ENCODE measurements around the gene TANGO2.

TANGO2 gene

DNA sequence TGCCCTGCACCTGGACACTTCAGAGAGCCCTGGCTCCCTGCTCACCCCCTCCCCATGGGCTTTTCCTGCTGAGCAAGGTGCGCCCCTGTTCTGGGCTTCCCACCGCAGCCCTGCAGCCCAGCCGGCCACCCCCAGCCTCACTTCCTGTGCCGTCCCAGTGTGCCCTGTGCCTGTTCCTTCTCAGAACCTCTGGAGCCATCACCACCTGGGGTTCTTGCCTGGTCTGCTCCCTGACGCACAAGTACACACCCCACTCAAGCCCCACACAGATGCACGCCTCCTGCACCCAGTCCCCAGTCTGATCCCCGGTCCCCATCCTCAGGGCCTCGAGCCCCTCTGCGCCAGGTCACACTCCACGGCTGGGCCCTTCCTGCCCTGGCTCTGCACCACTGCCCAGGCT is 35.3 kb downstream of the TANGO2 start:
- DNase-seq: no peak
- H3K27me3 ChIP-seq: no peaks in the 10 kb centered on the region
- no peak overlapping the region for H3K4me3 ChIP-seq
- intact Hi-C loops (cut with DNase I; ENCODE audit: low total_unique reads): no loop called here
- TF ChIP-seq, protein P1, sequence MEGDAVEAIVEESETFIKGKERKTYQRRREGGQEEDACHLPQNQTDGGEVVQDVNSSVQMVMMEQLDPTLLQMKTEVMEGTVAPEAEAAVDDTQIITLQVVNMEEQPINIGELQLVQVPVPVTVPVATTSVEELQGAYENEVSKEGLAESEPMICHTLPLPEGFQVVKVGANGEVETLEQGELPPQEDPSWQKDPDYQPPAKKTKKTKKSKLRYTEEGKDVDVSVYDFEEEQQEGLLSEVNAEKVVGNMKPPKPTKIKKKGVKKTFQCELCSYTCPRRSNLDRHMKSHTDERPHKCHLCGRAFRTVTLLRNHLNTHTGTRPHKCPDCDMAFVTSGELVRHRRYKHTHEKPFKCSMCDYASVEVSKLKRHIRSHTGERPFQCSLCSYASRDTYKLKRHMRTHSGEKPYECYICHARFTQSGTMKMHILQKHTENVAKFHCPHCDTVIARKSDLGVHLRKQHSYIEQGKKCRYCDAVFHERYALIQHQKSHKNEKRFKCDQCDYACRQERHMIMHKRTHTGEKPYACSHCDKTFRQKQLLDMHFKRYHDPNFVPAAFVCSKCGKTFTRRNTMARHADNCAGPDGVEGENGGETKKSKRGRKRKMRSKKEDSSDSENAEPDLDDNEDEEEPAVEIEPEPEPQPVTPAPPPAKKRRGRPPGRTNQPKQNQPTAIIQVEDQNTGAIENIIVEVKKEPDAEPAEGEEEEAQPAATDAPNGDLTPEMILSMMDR (IDR thresholded peaks at IDR 0.05): no peak
- peaks cover 41 to 86% (median 75%) of the 10 kb centered on the region in 3 donors for H3K36me3 ChIP-seq
- H3K4me1 ChIP-seq: no peaks in the 10 kb centered on the region
- no peaks in the 10 kb centered on the region for H3K9me3 ChIP-seq
- no peak overlapping the region for H3K27ac ChIP-seq

GRCh38 chr22:20056696-20057386 is 35.9 kb downstream of the TANGO2 start:
- Histone ChIP-seq H3K4me3 (no peak overlapping the region), H3K27me3 (no peaks in the 10 kb centered on the region), H3K9me3 (no peaks in the 10 kb centered on the region), H3K36me3 (peaks cover 47 to 93% (median 75%) of the 10 kb centered on the region in 3 donors), H3K4me1 (no peaks in the 10 kb centered on the region), H3K27ac (no peak overlapping the region)
- intact Hi-C loops (cut with DNase I; ENCODE audit: low total_unique reads): no loop called here
- no peak for DNase-seq
- TF ChIP-seq, protein P1 (IDR thresholded peaks at IDR 0.05): no peak

DNA sequence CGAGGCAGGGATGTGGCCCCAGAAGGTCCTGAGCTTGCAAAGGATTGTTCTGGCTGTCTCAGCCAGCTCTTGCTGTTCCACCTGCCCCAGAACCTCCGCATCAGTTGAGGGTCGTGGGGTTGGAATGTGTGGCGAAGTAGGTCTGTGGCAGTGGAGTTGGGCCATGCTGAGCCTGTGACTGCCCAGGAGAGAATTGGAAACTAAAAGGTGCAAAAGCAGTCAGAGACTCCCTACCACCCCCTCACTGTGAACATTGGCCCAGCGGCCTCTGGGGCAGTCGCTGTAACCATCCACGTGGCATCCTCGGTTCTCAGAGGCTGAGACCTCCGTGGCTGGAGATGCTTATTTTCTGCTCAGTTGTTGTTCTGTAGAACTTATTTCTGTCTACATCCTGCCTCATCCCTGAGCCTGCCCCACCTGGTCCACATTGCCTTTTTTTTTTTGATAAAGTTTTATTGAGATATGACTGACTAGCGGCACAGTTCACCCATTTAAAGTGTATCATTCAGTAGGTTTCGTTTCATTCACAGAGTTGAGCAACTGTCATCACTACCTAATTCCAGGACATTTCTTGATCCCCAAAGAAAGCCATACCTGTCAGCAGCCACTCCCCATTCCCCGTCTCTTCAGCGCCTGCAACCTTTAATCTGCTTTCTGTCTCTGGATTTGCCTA is 36.8 kb downstream of the TANGO2 start:
- TF ChIP-seq, protein P1 (IDR thresholded peaks at IDR 0.05): no peak
- intact Hi-C loops (cut with DNase I; ENCODE audit: low total_unique reads): no loop called here
- Histone ChIP-seq H3K27ac (no peak overlapping the region), H3K36me3 (peaks cover 50 to 94% (median 75%) of the 10 kb centered on the region in 3 donors), H3K27me3 (no peaks in the 10 kb centered on the region), H3K4me1 (no peaks in the 10 kb centered on the region), H3K4me3 (no peak overlapping the region), H3K9me3 (no peaks in the 10 kb centered on the region)
- no peak for DNase-seq

- H3K4me3 ChIP-seq: no peak overlapping the region
- no peaks in the 10 kb centered on the region for H3K9me3 ChIP-seq
- no peaks in the 10 kb centered on the region for H3K27me3 ChIP-seq
- no peak overlapping the region for H3K27ac ChIP-seq
- DNase-seq: no peak
- peaks cover 46 to 94% (median 74%) of the 10 kb centered on the region in 3 donors for H3K36me3 ChIP-seq
- no peaks in the 10 kb centered on the region for H3K4me1 ChIP-seq
- TF ChIP-seq, protein P1 (IDR thresholded peaks at IDR 0.05): no peak
- intact Hi-C loops (cut with DNase I; ENCODE audit: low total_unique reads): no loop called here
These were observed 38.3 kb downstream of the TANGO2 start for GRCh38 chr22:20058989-20059770.

GRCh38 chr22:20060700-20061480 is 40.0 kb downstream of the TANGO2 start:
- H3K36me3 ChIP-seq: peaks cover 40 to 94% (median 69%) of the 10 kb centered on the region in 3 donors
- DNase-seq: no peak
- TF ChIP-seq, protein P1 (IDR thresholded peaks at IDR 0.05): no peak
- no peak overlapping the region for H3K4me3 ChIP-seq
- no peaks in the 10 kb centered on the region for H3K27me3 ChIP-seq
- intact Hi-C loops (cut with DNase I; ENCODE audit: low total_unique reads): no loop called here
- no peaks in the 10 kb centered on the region for H3K4me1 ChIP-seq
- no peak overlapping the region for H3K27ac ChIP-seq
- H3K9me3 ChIP-seq: no peaks in the 10 kb centered on the region
